HCT116 (cell line): ENCODE data around the gene CAB39. TPM values are rescaled to one million over a fixed set of nuclear protein-coding genes. Genes with fewer than 3 reads are reported as not detected.

Source experiments
- ATAC-seq: fragments of 200-7000 bp; cut with Tn5 transposase; 2 replicates; pipeline ENCODE4 v1.9.1; 2020; ENCODE audit warnings: mild to moderate bottlenecking, moderate library complexity
- BruUV-seq: library from RNA; stranded (reverse); fragments of 400-500 nt; replicated peaks from 2 replicates; lab custom pipeline; 2021; lab: Mats Ljungman, UMichigan
- CTCF ChIA-PET: fragments of 300-600 bp; sonication (Branson Sonifier 250); formaldehyde crosslinking; loops from one replicate; lab custom pipeline; 2021; ENCODE audit warnings: antibody characterized with exemption; lab: Charles Lee
- POLR2A ChIA-PET: fragments of 300-600, 350-600 bp; sonication (Branson Sonifier 250); formaldehyde crosslinking; loops from one replicate; lab custom pipeline; 2021; ENCODE audit warnings: antibody characterized with exemption; lab: Charles Lee
- RAD21 ChIA-PET, 2 experiments: fragments of 300-600 bp; sonication (Branson Sonifier 250); formaldehyde crosslinking; loops; one replicate each; lab custom pipeline; 2023; ENCODE audit warnings: low total read pairs in 2 of 2; ENCODE audit not compliant: uncharacterized antibody in 2 of 2, unreplicated experiment in 2 of 2, low non-redundant PET in 1 of 2; lab: Charles Lee
- DNase-seq: peaks from one replicate; pipeline ENCODE4 v3.0.0-alpha.2; 2010; ENCODE audit warnings: low read depth, low spot score
- H2AFZ ChIP-seq: fragments of 200-600 bp; shearing (Covaris generic), sonication (generic); 2 replicates; pipeline ENCODE4 v1.6.1; 2017; ENCODE audit warnings: low read depth, mixed run types, mixed read lengths, antibody characterized with exemption, low read length; ENCODE audit not compliant: poor library complexity, severe bottlenecking
- H3K27ac ChIP-seq: 2 replicates; pipeline ENCODE4 v1.5.1; 2012; ENCODE audit warnings: low read depth, low read length
- H3K27me3 ChIP-seq: fragments of 200-600 bp; sonication (generic); 2 replicates; pipeline ENCODE4 v1.6.1; 2016; ENCODE audit warnings: mixed run types, low read length, mixed read lengths; ENCODE audit not compliant: insufficient read depth
- H3K36me3 ChIP-seq, 2 experiments: fragments of 200-500 bp in 1 of 2; fragments of 200-600 bp in 1 of 2; sonication (Bioruptor generic) in 1 of 2; sonication (generic) in 1 of 2; 2 replicates each; pipeline versions ENCODE4 v1.5.1 to v1.6.1; 2014 to 2016; ENCODE audit warnings: low read length in 2 of 2, inconsistent platforms in 1 of 2, mixed read lengths in 1 of 2, mixed run types in 1 of 2; ENCODE audit not compliant: insufficient read depth in 2 of 2, control insufficient read depth in 1 of 2
- H3K4me1 ChIP-seq, 2 experiments: fragments of 200-600 bp in 1 of 2; sonication (generic) in 1 of 2; 2 replicates each; pipeline versions ENCODE4 v1.5.1 to v1.6.1; 2012 to 2017; ENCODE audit warnings: low read length in 2 of 2, inconsistent platforms in 1 of 2, mild to moderate bottlenecking in 1 of 2, mixed read lengths in 1 of 2, mixed run types in 1 of 2, moderate library complexity in 1 of 2; ENCODE audit not compliant: insufficient read depth in 2 of 2, control insufficient read depth in 1 of 2
- H3K4me2 ChIP-seq: fragments of 200-600 bp; sonication (generic); 2 replicates; pipeline ENCODE4 v1.6.1; 2017; ENCODE audit warnings: mixed run types, low read length, mixed read lengths
- H3K4me3 ChIP-seq, 2 experiments: fragments of 200-600 bp in 1 of 2; sonication (generic) in 1 of 2; replicated peaks in 1 of 2; 2 replicates each; pipeline ENCODE4 v1.5.1; 2011 to 2016; ENCODE audit warnings: low read length in 2 of 2, control low read depth in 1 of 2, low read depth in 1 of 2, mild to moderate bottlenecking in 1 of 2, mixed read lengths in 1 of 2, mixed run types in 1 of 2
- H3K79me2 ChIP-seq: fragments of 200-600 bp; sonication (generic); 2 replicates; pipeline ENCODE4 v1.6.1; 2017; ENCODE audit warnings: mild to moderate bottlenecking, mixed run types, low read length, moderate library complexity, mixed read lengths; ENCODE audit not compliant: insufficient read depth
- H3K9ac ChIP-seq: fragments of 200-600 bp; sonication (generic); 2 replicates; pipeline ENCODE4 v1.6.1; 2016; ENCODE audit warnings: low read length, mixed read lengths
- H3K9me2 ChIP-seq: fragments of 200-600 bp; sonication (generic), shearing (Covaris generic); 2 replicates; pipeline ENCODE4 v1.6.1; 2017; ENCODE audit warnings: mixed run types, mild to moderate bottlenecking, moderate library complexity; ENCODE audit not compliant: insufficient read depth
- H3K9me3 ChIP-seq, 2 experiments: fragments of 200-500 bp in 1 of 2; fragments of 200-600 bp in 1 of 2; sonication (Bioruptor generic) in 1 of 2; sonication (generic) in 1 of 2; 2 replicates each; pipeline ENCODE4 v1.6.1; 2014 to 2017; ENCODE audit warnings: low read length in 2 of 2, mixed read lengths in 2 of 2, inconsistent platforms in 1 of 2, low read depth in 1 of 2, mild to moderate bottlenecking in 1 of 2, mixed run types in 1 of 2, moderate library complexity in 1 of 2; ENCODE audit not compliant: control insufficient read depth in 1 of 2, insufficient read depth in 1 of 2
- H4K20me1 ChIP-seq: fragments of 200-600 bp; sonication (generic), shearing (Covaris generic); 2 replicates; pipeline ENCODE4 v1.6.1; 2017; ENCODE audit warnings: mixed run types, mild to moderate bottlenecking, moderate library complexity; ENCODE audit not compliant: insufficient read depth
- CEBPB ChIP-seq: IDR thresholded peaks from 2 replicates; pipeline ENCODE4 v1.6.1; 2012; ENCODE audit warnings: low read depth
- CTCF ChIP-seq, 3 experiments: fragments of 200-600 bp in 1 of 3; sonication (generic) in 1 of 3; IDR thresholded peaks in 2 of 3; conservative IDR thresholded peaks in 1 of 3; 2 replicates each; pipeline ENCODE4 v1.5.1; 2012 to 2017; ENCODE audit warnings: low read depth in 2 of 3, low read length in 2 of 3, antibody characterized with exemption in 1 of 3, borderline replicate concordance in 1 of 3, control low read depth in 1 of 3, mild to moderate bottlenecking in 1 of 3, mixed read lengths in 1 of 3, mixed run types in 1 of 3, moderate library complexity in 1 of 3; ENCODE audit not compliant: insufficient read depth in 1 of 3
- ELF1 ChIP-seq: IDR thresholded peaks from 2 replicates; pipeline ENCODE4 v1.6.1; 2012; ENCODE audit warnings: low read depth, borderline replicate concordance
- EZH2 ChIP-seq: fragments of 200-600 bp; sonication (generic); IDR thresholded peaks from 2 replicates; pipeline ENCODE4 v1.6.1; 2017; ENCODE audit warnings: antibody characterized with exemption, mixed run types
- EZH2phosphoT487 ChIP-seq: fragments of 200-600 bp; IDR thresholded peaks from 2 replicates; pipeline ENCODE4 v1.6.1; 2018; ENCODE audit warnings: antibody characterized with exemption, borderline replicate concordance
- JUND ChIP-seq: IDR thresholded peaks from 2 replicates; pipeline ENCODE4 v1.6.1; 2012
- RAD21 ChIP-seq: IDR thresholded peaks from 2 replicates; pipeline ENCODE4 v1.6.1; 2012; ENCODE audit warnings: low read depth, mild to moderate bottlenecking
- TCF7L2 ChIP-seq: IDR thresholded peaks from 2 replicates; pipeline ENCODE4 v1.7.0; 2011; ENCODE audit warnings: borderline replicate concordance, inconsistent platforms; ENCODE audit not compliant: insufficient read depth, insufficient read length; ENCODE audit errors: extremely low read depth
- YY1 ChIP-seq: IDR thresholded peaks from 2 replicates; pipeline ENCODE4 v1.6.1; 2011; ENCODE audit warnings: low read length, low read depth, moderate library complexity, mild to moderate bottlenecking; ENCODE audit not compliant: insufficient replicate concordance; ENCODE audit errors: extremely low read depth
- ZFX ChIP-seq: fragments of 450-650 bp; IDR thresholded peaks from 2 replicates; pipeline ENCODE4 v1.6.1; 2017
- intact Hi-C: fragments of 100-400 bp; cut with micrococcal nuclease; formaldehyde crosslinking; loops from 2 replicates; pipeline ENCODE4 v1.10.0; 2022
- total RNA-seq: library from RNA; stranded (reverse); gene quantifications from one replicate; pipeline ENCODE4 v1.2.1, GENCODE V29; 2021; ENCODE audit not compliant: unreplicated experiment

Gene CAB39
- total RNA-seq, 1 experiment from 2014 or later: 63.6 TPM

DNA sequence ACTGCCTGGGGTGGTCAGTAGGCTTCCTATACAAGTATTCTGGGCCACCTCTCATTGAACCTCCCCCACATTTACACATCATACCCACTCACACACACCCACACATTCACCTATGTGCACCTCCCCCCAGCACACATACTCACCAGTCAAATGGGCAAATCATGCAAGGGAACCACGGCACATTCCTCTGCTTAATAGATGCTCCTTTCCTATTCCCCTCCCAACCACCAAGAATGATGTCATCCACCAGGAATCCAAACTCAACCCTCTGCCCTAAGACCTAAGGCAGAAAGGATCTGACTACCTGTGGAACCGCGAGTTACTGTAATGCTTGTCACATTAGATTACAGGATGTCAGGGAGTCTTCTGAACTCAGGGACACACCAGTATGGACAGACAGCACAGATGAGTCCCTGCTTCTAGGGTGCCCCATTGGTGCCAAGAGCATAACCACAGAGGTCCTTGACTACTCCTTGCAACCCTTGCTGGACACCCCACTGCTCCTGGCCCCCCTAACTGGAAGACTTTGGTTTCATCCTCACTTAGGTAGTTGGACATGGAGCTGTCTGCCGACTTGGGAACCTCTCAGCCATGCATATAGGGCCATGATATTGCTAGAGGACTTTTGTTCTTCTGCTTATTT is 21.5 kb upstream of the CAB39 start (continued):
- TF ChIP-seq CTCF (IDR thresholded peaks at IDR 0.05 in 2 of 3, conservative IDR thresholded peaks at IDR 0.05 in 1 of 3; ENCODE audit: borderline replicate concordance in 1 of 3, insufficient read depth in 1 of 3, low read depth in 2 of 3, low read length in 2 of 3) (no peak), TCF7L2 (no peak)

DNA sequence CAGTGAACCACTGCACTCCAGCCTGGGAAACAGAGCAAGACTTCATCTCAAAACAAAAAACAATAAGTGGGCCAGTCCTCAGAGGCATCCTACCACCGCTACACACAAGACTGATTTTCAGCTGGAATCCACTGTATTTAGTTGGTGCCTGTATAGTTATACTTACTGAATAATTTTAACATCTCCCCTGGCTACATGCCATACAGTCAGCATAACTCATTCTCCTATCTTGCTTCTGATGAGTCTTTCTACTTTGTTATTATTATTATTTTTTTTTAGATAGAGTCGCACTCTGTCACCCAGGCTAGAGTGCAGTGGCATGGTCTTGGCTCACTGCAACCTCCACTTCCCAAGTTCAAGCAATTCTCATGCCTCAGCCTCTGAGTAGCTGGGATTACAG is 19.9 kb upstream of the CAB39 start:
- CTCF ChIA-PET: no interaction called here

GRCh38 chr2:230693411-230693810 is 19.2 kb upstream of the CAB39 start:
- no peak for ATAC-seq

More for the DNA sequence above, 19.9 kb upstream of the CAB39 start:
- no peaks in the 10 kb centered on the region for H3K36me3 ChIP-seq
- H3K9me2 ChIP-seq: no peaks in the 10 kb centered on the region
- H3K79me2 ChIP-seq: no peaks in the 10 kb centered on the region
- H3K27me3 ChIP-seq: no peaks in the 10 kb centered on the region
- no peaks in the 10 kb centered on the region for H4K20me1 ChIP-seq
- H3K9ac ChIP-seq: no peak overlapping the region
- POLR2A ChIA-PET: no interaction called here
- H3K4me1 ChIP-seq: peaks cover 30 to 72% of the 10 kb centered on the region in 2 experiments
- H3K27ac ChIP-seq: no peak overlapping the region
- TF ChIP-seq EZH2: no peak
- TF ChIP-seq ELF1: no peak
- TF ChIP-seq ZFX: no peak
- no peak for TF ChIP-seq JUND
- no peak for TF ChIP-seq EZH2phosphoT487
- RAD21 ChIA-PET: no interaction called here
- no TSS peak for BruUV-seq
- DNase-seq (no peak), ATAC-seq (no peak)
- intact Hi-C loops: no loop called here
- no peak overlapping the region for H3K4me2 ChIP-seq
- no peaks in the 10 kb centered on the region for H3K9me3 ChIP-seq
- no peak overlapping the region for H3K4me3 ChIP-seq
- no peak overlapping the region for H2AFZ ChIP-seq

More at GRCh38 chr2:230693411-230693810, 19.2 kb upstream of the CAB39 start:
- CTCF ChIA-PET: no interaction called here
- no TSS peak for BruUV-seq
- H2AFZ ChIP-seq: no peak overlapping the region
- no peaks in the 10 kb centered on the region for H4K20me1 ChIP-seq
- POLR2A ChIA-PET: no interaction called here
- H3K9ac ChIP-seq: no peak overlapping the region
- no peak for DNase-seq
- intact Hi-C loops: no loop called here
- H3K27ac ChIP-seq: no peak overlapping the region
- no peak overlapping the region for H3K4me2 ChIP-seq
- peaks cover 24 to 72% of the 10 kb centered on the region in 2 experiments for H3K4me1 ChIP-seq
- H3K9me2 ChIP-seq: no peaks in the 10 kb centered on the region
- no peaks in the 10 kb centered on the region for H3K27me3 ChIP-seq
- no peaks in the 10 kb centered on the region for H3K9me3 ChIP-seq
- RAD21 ChIA-PET: no interaction called here
- no peaks in the 10 kb centered on the region for H3K79me2 ChIP-seq
- H3K36me3 ChIP-seq: no peaks in the 10 kb centered on the region
- TF ChIP-seq RAD21 (no peak), CEBPB (no peak), YY1 (no peak)
- no peak overlapping the region for H3K4me3 ChIP-seq
